HUDEP-2 (cell line): Measurements from ENCODE around the gene ARID5A.

ENCODE experiments used
- DNase-seq, 76 experiments: peaks; one replicate each; lab custom pipeline; 2025; ENCODE audit not compliant: unreplicated experiment in 76 of 76; lab: John Stamatoyannopoulos, UW

The ARID5A gene

GRCh38 chr2:96591054-96591453 lies 54.5 kb downstream of the ARID5A start:
- DNase-seq = no peak

- DNase-seq = no peak
Observed at GRCh38 chr2:96591494-96591893, 54.9 kb downstream of the ARID5A start.

- no peak for DNase-seq
Observed at GRCh38 chr2:96594282-96594681, 57.7 kb downstream of the ARID5A start.

- DNase-seq = no peak
Observed at GRCh38 chr2:96594691-96595152, 58.2 kb downstream of the ARID5A start.

- DNase-seq = no peak
Observed at GRCh38 chr2:96596596-96596995, 60.0 kb downstream of the ARID5A start.

- DNase-seq = no peak
Observed at GRCh38 chr2:96599941-96600340, 63.4 kb downstream of the ARID5A start.

- DNase-seq = peak in 18 of 76 experiments; percentile 2 to 67 (median 23)
Observed at GRCh38 chr2:96601382-96602292, 65.1 kb downstream of the ARID5A start.
